ENCODE measurements around the gene HIBADH. TPM values are rescaled to one million over a fixed set of nuclear protein-coding genes. Genes with fewer than 3 reads are reported as not detected.

The HIBADH gene
- total RNA-seq, 1 donor from 2014 or later = 38.1 TPM

GRCh38 chr7:27634671-27635493 lies 27.8 kb downstream of the HIBADH start:
- DNase-seq (ENCODE audit: extremely low spot score in 2 of 2) = no peak
- H3K4me3 ChIP-seq = no peak overlapping the region
- peak overlapping the region; percentile 4 for H3K27ac ChIP-seq
- no peaks in the 10 kb centered on the region for H3K9me3 ChIP-seq
- no peaks in the 10 kb centered on the region for H3K27me3 ChIP-seq
- no peaks in the 10 kb centered on the region for H3K36me3 ChIP-seq
- TF ChIP-seq POLR2A (IDR thresholded peaks at IDR 0.05) = no peak
- TF ChIP-seq CTCF (IDR thresholded peaks at IDR 0.05) = no peak
- no peak for TF ChIP-seq POLR2AphosphoS5 (IDR thresholded peaks at IDR 0.05; ENCODE audit: insufficient read depth in 1 of 2, low read depth in 1 of 2)
- H3K4me1 ChIP-seq = peaks cover 13% of the 10 kb centered on the region
- intact Hi-C loops (cut with DNase I) = no loop called here

- intact Hi-C loops (cut with DNase I) = no loop called here
- H3K9me3 ChIP-seq = no peaks in the 10 kb centered on the region
- H3K27ac ChIP-seq = no peak overlapping the region
- TF ChIP-seq POLR2A (IDR thresholded peaks at IDR 0.05) (no peak), CTCF (IDR thresholded peaks at IDR 0.05) (no peak), POLR2AphosphoS5 (IDR thresholded peaks at IDR 0.05; ENCODE audit: insufficient read depth in 1 of 2, low read depth in 1 of 2) (no peak)
- no peak for DNase-seq (ENCODE audit: extremely low spot score in 2 of 2)
- H3K27me3 ChIP-seq = no peaks in the 10 kb centered on the region
- peaks cover 13% of the 10 kb centered on the region for H3K4me1 ChIP-seq
- H3K36me3 ChIP-seq = no peaks in the 10 kb centered on the region
- H3K4me3 ChIP-seq = no peak overlapping the region
These were observed 29.6 kb downstream of the HIBADH start for GRCh38 chr7:27633062-27633461.

GRCh38 chr7:27631391-27631790 lies 31.3 kb downstream of the HIBADH start:
- Histone ChIP-seq H3K4me1 (peaks cover 6% of the 10 kb centered on the region), H3K27me3 (no peaks in the 10 kb centered on the region), H3K36me3 (no peaks in the 10 kb centered on the region), H3K4me3 (no peak overlapping the region), H3K27ac (no peak overlapping the region), H3K9me3 (no peaks in the 10 kb centered on the region)
- TF ChIP-seq POLR2A (IDR thresholded peaks at IDR 0.05) (no peak), CTCF (IDR thresholded peaks at IDR 0.05) (no peak), POLR2AphosphoS5 (IDR thresholded peaks at IDR 0.05; ENCODE audit: insufficient read depth in 1 of 2, low read depth in 1 of 2) (no peak)
- intact Hi-C loops (cut with DNase I) = no loop called here
- no peak for DNase-seq (ENCODE audit: extremely low spot score in 2 of 2)

GRCh38 chr7:27627146-27627545 lies 35.5 kb downstream of the HIBADH start:
- no peaks in the 10 kb centered on the region for H3K9me3 ChIP-seq
- TF ChIP-seq POLR2AphosphoS5 (IDR thresholded peaks at IDR 0.05; ENCODE audit: insufficient read depth in 1 of 2, low read depth in 1 of 2) (no peak), POLR2A (IDR thresholded peaks at IDR 0.05) (no peak), CTCF (IDR thresholded peaks at IDR 0.05) (no peak)
- H3K27me3 ChIP-seq = no peaks in the 10 kb centered on the region
- no peak overlapping the region for H3K27ac ChIP-seq
- no peaks in the 10 kb centered on the region for H3K4me1 ChIP-seq
- DNase-seq (ENCODE audit: extremely low spot score in 2 of 2) = no peak
- H3K36me3 ChIP-seq = no peaks in the 10 kb centered on the region
- H3K4me3 ChIP-seq = no peak overlapping the region
- intact Hi-C loops (cut with DNase I) = no loop called here

- peaks cover 0 to 11% of the 10 kb centered on the region in 2 donors for H3K36me3 ChIP-seq
- intact Hi-C loops (cut with DNase I) = no loop called here
- H3K4me3 ChIP-seq = no peak overlapping the region
- DNase-seq (ENCODE audit: extremely low spot score in 2 of 2) = no peak
- no peaks in the 10 kb centered on the region for H3K27me3 ChIP-seq
- no peak overlapping the region for H3K27ac ChIP-seq
- H3K9me3 ChIP-seq = peaks cover 16% of the 10 kb centered on the region
- TF ChIP-seq CTCF (IDR thresholded peaks at IDR 0.05) = no peak
- TF ChIP-seq POLR2AphosphoS5 (IDR thresholded peaks at IDR 0.05; ENCODE audit: insufficient read depth in 1 of 2, low read depth in 1 of 2) = no peak
- TF ChIP-seq POLR2A (IDR thresholded peaks at IDR 0.05) = no peak
- no peaks in the 10 kb centered on the region for H3K4me1 ChIP-seq
These were observed 43.2 kb downstream of the HIBADH start for GRCh38 chr7:27619492-27619891.

All from vagina (tissue), 2 donors.